Suprapubic skin (tissue), 4 donors: ENCODE results near the gene CRHR2. TPM values are rescaled to one million over a fixed set of nuclear protein-coding genes. Genes with fewer than 3 reads are reported as not detected.

ENCODE experiments used
- DNase-seq, 2 donors: peaks; one replicate each; pipeline ENCODE4 v3.0.0-alpha.2; 2019; ENCODE audit warnings: low spot score in 2 of 2
- H3K27ac ChIP-seq: fragments of 200-600 bp; sonication (generic); one replicate; pipeline ENCODE4 v1.5.1; 2019
- H3K27me3 ChIP-seq: fragments of 200-600 bp; sonication (generic); one replicate; pipeline ENCODE4 v1.5.1; 2019
- H3K36me3 ChIP-seq: fragments of 200-600 bp; sonication (generic); one replicate; pipeline ENCODE4 v1.5.1; 2019
- H3K4me1 ChIP-seq: fragments of 200-600 bp; sonication (generic); one replicate; pipeline ENCODE4 v1.5.1; 2019
- H3K4me3 ChIP-seq: fragments of 200-600 bp; sonication (generic); one replicate; pipeline ENCODE4 v1.5.1; 2019; ENCODE audit warnings: mild to moderate bottlenecking
- H3K9me3 ChIP-seq: fragments of 200-600 bp; sonication (generic); one replicate; pipeline ENCODE4 v1.5.1; 2019
- CTCF ChIP-seq, 2 donors: fragments of 200-600 bp in 1 of 2; fragments of 450-650 bp in 1 of 2; sonication (generic) in 1 of 2; IDR thresholded peaks; one replicate each; pipeline ENCODE4 v1.5.1; 2016 to 2019; ENCODE audit warnings: antibody characterized with exemption in 2 of 2, mild to moderate bottlenecking in 1 of 2, moderate library complexity in 1 of 2
- EP300 ChIP-seq: sonication (generic); formaldehyde crosslinking; IDR thresholded peaks from one replicate; pipeline ENCODE4 v1.6.1; 2017; ENCODE audit warnings: antibody characterized with exemption
- POLR2A ChIP-seq, 2 donors: fragments of 450-650 bp; IDR thresholded peaks; one replicate each; pipeline ENCODE4 v1.6.1; 2017; ENCODE audit warnings: antibody characterized with exemption in 2 of 2, mild to moderate bottlenecking in 2 of 2, moderate library complexity in 2 of 2
- POLR2AphosphoS5 ChIP-seq, 3 donors: sonication (generic); formaldehyde crosslinking; IDR thresholded peaks; one replicate each; pipeline ENCODE4 v1.6.1; 2017; ENCODE audit warnings: antibody characterized with exemption in 3 of 3
- WGBS: methylation state at CpG from one replicate; pipeline ENCODE4 v1.1.5; 2018; 5-methylcytosine and 5-hydroxymethylcytosine counted together
- total RNA-seq, 4 donors: library from RNA; depleted of rRNA; stranded (reverse); fragments of >200 nt; gene quantifications; one replicate each; pipeline ENCODE4 v1.1.0, GENCODE V29; 2016

Gene CRHR2
- total RNA-seq, 4 donors from 2014 or later: 0.55 TPM; not detected in 3

GRCh38 chr7:30700941-30701340 lies 18.7 kb upstream of the CRHR2 start:
- H3K9me3 ChIP-seq: no peaks in the 10 kb centered on the region
- DNase-seq: no peak
- WGBS: 57% methylated on average over 3 of the region's 3 CpGs
- peaks cover 5% of the 10 kb centered on the region for H3K4me1 ChIP-seq
- H3K4me3 ChIP-seq: no peak overlapping the region
- peaks cover 4% of the 10 kb centered on the region for H3K27me3 ChIP-seq
- TF ChIP-seq EP300: no peak
- no peak for TF ChIP-seq POLR2AphosphoS5 (IDR thresholded peaks at IDR 0.05)
- no peak for TF ChIP-seq POLR2A (IDR thresholded peaks at IDR 0.05)
- TF ChIP-seq CTCF (IDR thresholded peaks at IDR 0.05): no peak
- no peaks in the 10 kb centered on the region for H3K36me3 ChIP-seq
- H3K27ac ChIP-seq: no peak overlapping the region

GRCh38 chr7:30699706-30700495 lies 17.6 kb upstream of the CRHR2 start:
- H3K36me3 ChIP-seq: no peaks in the 10 kb centered on the region

GRCh38 chr7:30698481-30698880 lies 16.2 kb upstream of the CRHR2 start:
- Histone ChIP-seq H3K9me3 (no peaks in the 10 kb centered on the region), H3K4me1 (peaks cover 5% of the 10 kb centered on the region), H3K36me3 (no peaks in the 10 kb centered on the region), H3K27me3 (peaks cover 4% of the 10 kb centered on the region), H3K27ac (no peak overlapping the region), H3K4me3 (no peak overlapping the region)
- 90% methylated on average over 4 of the region's 4 CpGs for WGBS
- DNase-seq: no peak
- TF ChIP-seq EP300 (no peak), POLR2A (IDR thresholded peaks at IDR 0.05) (no peak), POLR2AphosphoS5 (IDR thresholded peaks at IDR 0.05) (no peak), CTCF (IDR thresholded peaks at IDR 0.05) (no peak)

More at GRCh38 chr7:30699706-30700495, 17.6 kb upstream of the CRHR2 start:
- Histone ChIP-seq H3K27ac (no peak overlapping the region), H3K4me3 (no peak overlapping the region), H3K9me3 (no peaks in the 10 kb centered on the region), H3K4me1 (peaks cover 5% of the 10 kb centered on the region), H3K27me3 (peaks cover 4% of the 10 kb centered on the region)
- no peak for TF ChIP-seq EP300
- no peak for TF ChIP-seq POLR2AphosphoS5 (IDR thresholded peaks at IDR 0.05)
- no peak for TF ChIP-seq POLR2A (IDR thresholded peaks at IDR 0.05)
- TF ChIP-seq CTCF (IDR thresholded peaks at IDR 0.05): no peak
- DNase-seq: no peak
- WGBS: 66% methylated on average over 16 of the region's 17 CpGs

- Histone ChIP-seq H3K4me1 (peaks cover 5% of the 10 kb centered on the region), H3K27ac (peak overlapping the region; percentile 1), H3K27me3 (peaks cover 4% of the 10 kb centered on the region), H3K36me3 (no peaks in the 10 kb centered on the region), H3K4me3 (no peak overlapping the region), H3K9me3 (no peaks in the 10 kb centered on the region)
- TF ChIP-seq CTCF (IDR thresholded peaks at IDR 0.05) (no peak), POLR2AphosphoS5 (IDR thresholded peaks at IDR 0.05) (no peak), POLR2A (IDR thresholded peaks at IDR 0.05) (no peak), EP300 (no peak)
- WGBS: 71% methylated on average over 14 of the region's 15 CpGs
- no peak for DNase-seq
Measured at GRCh38 chr7:30697719-30698460, 15.6 kb upstream of the CRHR2 start.
